ENCODE results near the gene NAALADL2.

- TF ChIP-seq CTCF (IDR thresholded peaks at IDR 0.05) = no peak
- no peak for TF ChIP-seq POLR2A (IDR thresholded peaks at IDR 0.05)
Observed at GRCh38 chr3:175273573-175273972, 414.4 kb downstream of the NAALADL2 start.
